GM12878 (cell line): Measurements from ENCODE around the gene IRF8. TPM values are rescaled to one million over a fixed set of nuclear protein-coding genes. Genes with fewer than 3 reads are reported as not detected.
A peak's percentile ranks its signal among the peaks of the same experiment; 100 is the strongest.

Source experiments
- ATAC-seq: fragments of 200-7000 bp; cut with Tn5 transposase; 3 replicates; pipeline ENCODE4 v1.9.1; 2020; ENCODE audit warnings: mild to moderate bottlenecking, moderate library complexity
- BruUV-seq: library from RNA; stranded (reverse); fragments of 400-500 nt; replicated peaks from 2 replicates; lab custom pipeline; 2021; lab: Mats Ljungman, UMichigan
- CTCF ChIA-PET: fragments of 300-600 bp; sonication (Branson Sonifier 250); formaldehyde crosslinking; extraction: SDS; loops from one replicate; lab custom pipeline; 2021; ENCODE audit warnings: inconsistent platforms; lab: Yijun Ruan, JAX
- POLR2A ChIA-PET: fragments of 350-600 bp; formaldehyde crosslinking; extraction: SDS; loops from one replicate; lab custom pipeline; 2021; ENCODE audit warnings: inconsistent platforms; lab: Charles Lee
- RAD21 ChIA-PET: fragments of 300-600 bp; sonication (Branson Sonifier 250); formaldehyde crosslinking; loops from one replicate; lab custom pipeline; 2023; ENCODE audit warnings: antibody characterized with exemption; ENCODE audit not compliant: unreplicated experiment; lab: Charles Lee
- SMC1A ChIA-PET: fragments of 300-600 bp; sonication (Branson Sonifier 250); formaldehyde crosslinking; loops from one replicate; lab custom pipeline; 2023; ENCODE audit not compliant: unreplicated experiment, uncharacterized antibody; lab: Charles Lee
- DNase-seq: peaks from one replicate; pipeline ENCODE4 v3.0.0-alpha.2; 2011; ENCODE audit warnings: low read depth, low spot score
- FAIRE-seq: peaks from 3 replicates; lab custom pipeline; 2011; peaks lifted over from hg19 to GRCh38; lab: Jason Lieb, UNC
- H2AFZ ChIP-seq: 2 replicates; pipeline ENCODE4 v1.6.0; 2011; ENCODE audit warnings: low read depth, low read length, control low read depth; ENCODE audit not compliant: control insufficient read depth
- H3K27ac ChIP-seq: 2 replicates; pipeline ENCODE4 v1.5.1; 2011; ENCODE audit warnings: control low read depth; ENCODE audit not compliant: control insufficient read depth, insufficient read depth
- H3K27me3 ChIP-seq, 2 experiments: replicated peaks in 1 of 2; 2 replicates each; pipeline versions ENCODE4 v1.6.0 to v1.6.1; 2011; ENCODE audit warnings: low read length in 1 of 2; ENCODE audit not compliant: control insufficient read depth in 2 of 2, insufficient read depth in 2 of 2
- H3K36me3 ChIP-seq, 2 experiments: 2 replicates each; pipeline ENCODE4 v1.5.1; 2011; ENCODE audit warnings: low read length in 1 of 2; ENCODE audit not compliant: control insufficient read depth in 2 of 2, insufficient read depth in 2 of 2
- H3K4me1 ChIP-seq: 2 replicates; pipeline ENCODE4 v1.6.1; 2011; ENCODE audit warnings: mild to moderate bottlenecking, low read length, moderate library complexity, mixed read lengths; ENCODE audit not compliant: control insufficient read depth, insufficient read depth
- H3K4me2 ChIP-seq: 2 replicates; pipeline ENCODE4 v1.6.0; 2011; ENCODE audit warnings: control low read depth; ENCODE audit not compliant: control insufficient read depth, insufficient read depth
- H3K4me3 ChIP-seq: fragments of 200-600 bp; sonication (generic); 2 replicates; pipeline ENCODE4 v1.5.1; 2016
- H3K79me2 ChIP-seq: 2 replicates; pipeline ENCODE4 v1.6.0; 2011; ENCODE audit warnings: low read length; ENCODE audit not compliant: control insufficient read depth, insufficient read depth
- H3K9ac ChIP-seq: 2 replicates; pipeline ENCODE4 v1.8.0; 2011; ENCODE audit warnings: low read length, control low read depth, mixed read lengths; ENCODE audit not compliant: control insufficient read depth, insufficient read depth
- H3K9me3 ChIP-seq: replicated peaks from 3 replicates; pipeline ENCODE4 v1.5.1; 2011; ENCODE audit warnings: mild to moderate bottlenecking, low read length; ENCODE audit not compliant: control insufficient read depth, insufficient read depth
- H4K20me1 ChIP-seq: 2 replicates; pipeline ENCODE4 v1.6.0; 2011; ENCODE audit not compliant: control insufficient read depth, insufficient read depth
- MXI1 ChIP-seq: fragments of 150-350 bp; IDR thresholded peaks from 2 replicates; pipeline ENCODE4 v1.6.1; 2011; ENCODE audit warnings: low read depth, mild to moderate bottlenecking, inconsistent platforms, low read length, improper control_type of control experiment
- NR2C2 ChIP-seq: IDR thresholded peaks from 2 replicates; pipeline ENCODE4 v1.6.1; 2011; ENCODE audit warnings: borderline replicate concordance, low read depth; ENCODE audit not compliant: control insufficient read depth, insufficient read length
- PML ChIP-seq: IDR thresholded peaks from 2 replicates; pipeline ENCODE4 v1.6.1; 2012; ENCODE audit warnings: low read length, inconsistent platforms
- RFX5 ChIP-seq: IDR thresholded peaks from 2 replicates; pipeline ENCODE4 v1.6.1; 2011; ENCODE audit warnings: low read depth, low read length, improper control_type of control experiment
- SMARCA5 ChIP-seq: fragments of 450-650 bp; IDR thresholded peaks from 2 replicates; pipeline ENCODE4 v1.6.1; 2017; ENCODE audit warnings: mild to moderate bottlenecking
- YY1 ChIP-seq: IDR thresholded peaks from 2 replicates; pipeline ENCODE4 v1.6.1; 2011; ENCODE audit warnings: low read depth, mild to moderate bottlenecking, low read length
- WGBS: methylation state at CpG from one replicate; pipeline ENCODE4 v1.1.6; 2016; ENCODE audit warnings: low lambda C conversion rate; ENCODE audit not compliant: insufficient replicate concordance, insufficient coverage; ENCODE audit errors: missing lambda C conversion rate; 5-methylcytosine and 5-hydroxymethylcytosine counted together
- in situ Hi-C: fragments of 300-500 bp; cut with MboI; formaldehyde crosslinking; loops from 9 replicates; pipeline ENCODE4 v1.14.3; 2018; ENCODE audit warnings: mixed read lengths
- intact Hi-C: fragments of 100-400 bp; cut with micrococcal nuclease; formaldehyde crosslinking; loops from one replicate; pipeline ENCODE4 v1.14.2; 2022; ENCODE audit not compliant: unreplicated experiment
- polyA plus RNA-seq, 11 experiments: library from polyadenylated mRNA; depleted of rRNA in 4 of 11; unstranded in 6 of 11; stranded (reverse) in 5 of 11; fragments of >200 nt; fragmentation: Nextera tagmentation in 4 of 11; fragmentation: Illumina TruSeq in 1 of 11; extraction: Ambion mirVana in 4 of 11; extraction: Trizol in 1 of 11; gene quantifications; 1 replicate in 1 of 11; 2 replicates in 10 of 11; pipeline versions ENCODE4 v1.2.1 to v1.2.3, GENCODE V29; 2011 to 2016; ENCODE audit warnings: inconsistent platforms in 2 of 11, missing spikeins in 2 of 11, low read depth in 1 of 11
- total RNA-seq, 4 experiments: library from RNA; depleted of rRNA in 3 of 4; stranded (reverse); fragments of >200 nt in 3 of 4; fragmentation: Illumina TruSeq in 1 of 4; extraction: Trizol in 1 of 4; gene quantifications; 2 replicates each; pipeline versions ENCODE4 v1.2.1 to v1.2.3, GENCODE V29; 2013 to 2021
- TF ChIP-seq, protein P1 (sequence below): fragments of 450-650 bp; IDR thresholded peaks from 2 replicates; pipeline ENCODE4 v1.6.1; 2017; ENCODE audit warnings: mild to moderate bottlenecking, moderate library complexity
- TF ChIP-seq, protein P2 (sequence below): fragments of 450-650 bp; IDR thresholded peaks from 2 replicates; pipeline ENCODE4 v1.6.1; 2017; ENCODE audit warnings: mild to moderate bottlenecking, low read depth, inconsistent platforms; ENCODE audit not compliant: poor library complexity, severe bottlenecking
- TF ChIP-seq, protein P3 (sequence below): fragments of 450-650 bp; IDR thresholded peaks from 2 replicates; pipeline ENCODE4 v1.6.1; 2018; ENCODE audit warnings: borderline replicate concordance, mild to moderate bottlenecking; ENCODE audit not compliant: partially characterized antibody
- TF ChIP-seq, protein P4 (sequence below): IDR thresholded peaks from 2 replicates; pipeline ENCODE4 v1.6.1; 2012; ENCODE audit warnings: low read depth, low read length, improper control_type of control experiment
- TF ChIP-seq, protein P5 (sequence below): fragments of 450-650 bp; IDR thresholded peaks from 2 replicates; pipeline ENCODE4 v1.6.1; 2018; ENCODE audit warnings: mild to moderate bottlenecking, low read depth, moderate library complexity; ENCODE audit not compliant: partially characterized antibody

Gene IRF8
- total and polyA plus RNA-seq, 10 of the 15 experiments (the other 5 are each of a cell fraction or from before 2014, with no cell fraction given) = 17.1 to 237 (median 172) TPM

DNA sequence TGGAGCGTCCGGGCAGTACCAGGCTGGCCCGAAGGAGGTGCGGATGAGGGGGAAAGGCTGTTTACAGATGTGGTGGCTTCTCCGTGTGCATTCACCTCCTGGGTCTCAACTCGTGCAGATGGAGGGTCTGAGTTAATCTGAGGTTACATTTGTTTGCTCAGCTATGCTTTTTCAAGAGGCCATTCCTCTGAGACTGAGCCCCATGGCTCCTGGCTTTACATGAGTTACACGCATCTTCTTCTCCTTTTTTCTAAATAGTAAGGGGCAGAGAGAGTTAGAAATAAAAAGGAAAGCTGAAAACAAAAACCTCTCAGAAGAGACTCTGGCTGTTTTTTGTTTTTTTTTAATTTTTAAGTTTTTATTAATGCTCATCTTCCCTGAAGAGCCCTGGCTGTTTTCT lies 29.0 kb downstream of the IRF8 start:
- 59% methylated on average over 7 of the region's 7 CpGs for WGBS
- no peak overlapping the region for H3K4me2 ChIP-seq
- no TSS peak for BruUV-seq
- no peak overlapping the region for H3K4me3 ChIP-seq
- ChIA-PET CTCF (interaction anchor here (1.2 kb wide), 1 partner anchor 109 kb away, joined by 4 read pairs; no protein-coding TSS in a partner anchor), SMC1A (interaction anchor here (0.9 to 1.6 kb wide), 4 partner anchors 11 to 26 kb away, joined by 3 to 6 read pairs (median 4); no protein-coding TSS in a partner anchor), RAD21 (interaction anchor here (1.2 kb wide), 1 partner anchor 85 kb away, joined by 3 read pairs; no protein-coding TSS in a partner anchor), POLR2A (interaction anchor here (0.6 to 1.1 kb wide), 2 partner anchors 18 to 1262 kb away, joined by 3 to 6 read pairs; no protein-coding TSS in a partner anchor)
- intact Hi-C loops (no loop called here), in situ Hi-C loops (no loop called here)
- H3K9ac ChIP-seq = no peak overlapping the region
- H3K9me3 ChIP-seq = no peaks in the 10 kb centered on the region
- H3K36me3 ChIP-seq = no peaks in the 10 kb centered on the region
- ATAC-seq (no peak), DNase-seq (no peak), FAIRE-seq (peak; percentile 31)
- no peaks in the 10 kb centered on the region for H3K27me3 ChIP-seq
- no peaks in the 10 kb centered on the region for H3K79me2 ChIP-seq
- no peaks in the 10 kb centered on the region for H4K20me1 ChIP-seq
- peaks cover 14% of the 10 kb centered on the region for H3K4me1 ChIP-seq
- no peak overlapping the region for H2AFZ ChIP-seq
- H3K27ac ChIP-seq = no peak overlapping the region
- no peak for TF ChIP-seq YY1
- TF ChIP-seq, protein P1, sequence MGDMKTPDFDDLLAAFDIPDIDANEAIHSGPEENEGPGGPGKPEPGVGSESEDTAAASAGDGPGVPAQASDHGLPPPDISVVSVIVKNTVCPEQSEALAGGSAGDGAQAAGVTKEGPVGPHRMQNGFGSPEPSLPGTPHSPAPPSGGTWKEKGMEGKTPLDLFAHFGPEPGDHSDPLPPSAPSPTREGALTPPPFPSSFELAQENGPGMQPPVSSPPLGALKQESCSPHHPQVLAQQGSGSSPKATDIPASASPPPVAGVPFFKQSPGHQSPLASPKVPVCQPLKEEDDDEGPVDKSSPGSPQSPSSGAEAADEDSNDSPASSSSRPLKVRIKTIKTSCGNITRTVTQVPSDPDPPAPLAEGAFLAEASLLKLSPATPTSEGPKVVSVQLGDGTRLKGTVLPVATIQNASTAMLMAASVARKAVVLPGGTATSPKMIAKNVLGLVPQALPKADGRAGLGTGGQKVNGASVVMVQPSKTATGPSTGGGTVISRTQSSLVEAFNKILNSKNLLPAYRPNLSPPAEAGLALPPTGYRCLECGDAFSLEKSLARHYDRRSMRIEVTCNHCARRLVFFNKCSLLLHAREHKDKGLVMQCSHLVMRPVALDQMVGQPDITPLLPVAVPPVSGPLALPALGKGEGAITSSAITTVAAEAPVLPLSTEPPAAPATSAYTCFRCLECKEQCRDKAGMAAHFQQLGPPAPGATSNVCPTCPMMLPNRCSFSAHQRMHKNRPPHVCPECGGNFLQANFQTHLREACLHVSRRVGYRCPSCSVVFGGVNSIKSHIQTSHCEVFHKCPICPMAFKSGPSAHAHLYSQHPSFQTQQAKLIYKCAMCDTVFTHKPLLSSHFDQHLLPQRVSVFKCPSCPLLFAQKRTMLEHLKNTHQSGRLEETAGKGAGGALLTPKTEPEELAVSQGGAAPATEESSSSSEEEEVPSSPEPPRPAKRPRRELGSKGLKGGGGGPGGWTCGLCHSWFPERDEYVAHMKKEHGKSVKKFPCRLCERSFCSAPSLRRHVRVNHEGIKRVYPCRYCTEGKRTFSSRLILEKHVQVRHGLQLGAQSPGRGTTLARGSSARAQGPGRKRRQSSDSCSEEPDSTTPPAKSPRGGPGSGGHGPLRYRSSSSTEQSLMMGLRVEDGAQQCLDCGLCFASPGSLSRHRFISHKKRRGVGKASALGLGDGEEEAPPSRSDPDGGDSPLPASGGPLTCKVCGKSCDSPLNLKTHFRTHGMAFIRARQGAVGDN = no peak
- TF ChIP-seq MXI1 = no peak
- TF ChIP-seq RFX5 = no peak
- TF ChIP-seq, protein P2, sequence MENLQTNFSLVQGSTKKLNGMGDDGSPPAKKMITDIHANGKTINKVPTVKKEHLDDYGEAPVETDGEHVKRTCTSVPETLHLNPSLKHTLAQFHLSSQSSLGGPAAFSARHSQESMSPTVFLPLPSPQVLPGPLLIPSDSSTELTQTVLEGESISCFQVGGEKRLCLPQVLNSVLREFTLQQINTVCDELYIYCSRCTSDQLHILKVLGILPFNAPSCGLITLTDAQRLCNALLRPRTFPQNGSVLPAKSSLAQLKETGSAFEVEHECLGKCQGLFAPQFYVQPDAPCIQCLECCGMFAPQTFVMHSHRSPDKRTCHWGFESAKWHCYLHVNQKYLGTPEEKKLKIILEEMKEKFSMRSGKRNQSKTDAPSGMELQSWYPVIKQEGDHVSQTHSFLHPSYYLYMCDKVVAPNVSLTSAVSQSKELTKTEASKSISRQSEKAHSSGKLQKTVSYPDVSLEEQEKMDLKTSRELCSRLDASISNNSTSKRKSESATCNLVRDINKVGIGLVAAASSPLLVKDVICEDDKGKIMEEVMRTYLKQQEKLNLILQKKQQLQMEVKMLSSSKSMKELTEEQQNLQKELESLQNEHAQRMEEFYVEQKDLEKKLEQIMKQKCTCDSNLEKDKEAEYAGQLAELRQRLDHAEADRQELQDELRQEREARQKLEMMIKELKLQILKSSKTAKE = no peak
- TF ChIP-seq SMARCA5 = no peak
- no peak for TF ChIP-seq PML
- TF ChIP-seq NR2C2 = no peak
- TF ChIP-seq, protein P3, sequence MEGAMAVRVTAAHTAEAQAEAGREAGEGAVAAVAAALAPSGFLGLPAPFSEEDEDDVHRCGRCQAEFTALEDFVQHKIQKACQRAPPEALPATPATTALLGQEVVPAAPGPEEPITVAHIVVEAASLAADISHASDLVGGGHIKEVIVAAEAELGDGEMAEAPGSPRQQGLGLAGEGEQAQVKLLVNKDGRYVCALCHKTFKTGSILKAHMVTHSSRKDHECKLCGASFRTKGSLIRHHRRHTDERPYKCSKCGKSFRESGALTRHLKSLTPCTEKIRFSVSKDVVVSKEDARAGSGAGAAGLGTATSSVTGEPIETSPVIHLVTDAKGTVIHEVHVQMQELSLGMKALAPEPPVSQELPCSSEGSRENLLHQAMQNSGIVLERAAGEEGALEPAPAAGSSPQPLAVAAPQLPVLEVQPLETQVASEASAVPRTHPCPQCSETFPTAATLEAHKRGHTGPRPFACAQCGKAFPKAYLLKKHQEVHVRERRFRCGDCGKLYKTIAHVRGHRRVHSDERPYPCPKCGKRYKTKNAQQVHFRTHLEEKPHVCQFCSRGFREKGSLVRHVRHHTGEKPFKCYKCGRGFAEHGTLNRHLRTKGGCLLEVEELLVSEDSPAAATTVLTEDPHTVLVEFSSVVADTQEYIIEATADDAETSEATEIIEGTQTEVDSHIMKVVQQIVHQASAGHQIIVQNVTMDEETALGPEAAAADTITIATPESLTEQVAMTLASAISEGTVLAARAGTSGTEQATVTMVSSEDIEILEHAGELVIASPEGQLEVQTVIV = no peak
- TF ChIP-seq, protein P4, sequence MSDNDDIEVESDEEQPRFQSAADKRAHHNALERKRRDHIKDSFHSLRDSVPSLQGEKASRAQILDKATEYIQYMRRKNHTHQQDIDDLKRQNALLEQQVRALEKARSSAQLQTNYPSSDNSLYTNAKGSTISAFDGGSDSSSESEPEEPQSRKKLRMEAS = no peak
- TF ChIP-seq, protein P5, sequence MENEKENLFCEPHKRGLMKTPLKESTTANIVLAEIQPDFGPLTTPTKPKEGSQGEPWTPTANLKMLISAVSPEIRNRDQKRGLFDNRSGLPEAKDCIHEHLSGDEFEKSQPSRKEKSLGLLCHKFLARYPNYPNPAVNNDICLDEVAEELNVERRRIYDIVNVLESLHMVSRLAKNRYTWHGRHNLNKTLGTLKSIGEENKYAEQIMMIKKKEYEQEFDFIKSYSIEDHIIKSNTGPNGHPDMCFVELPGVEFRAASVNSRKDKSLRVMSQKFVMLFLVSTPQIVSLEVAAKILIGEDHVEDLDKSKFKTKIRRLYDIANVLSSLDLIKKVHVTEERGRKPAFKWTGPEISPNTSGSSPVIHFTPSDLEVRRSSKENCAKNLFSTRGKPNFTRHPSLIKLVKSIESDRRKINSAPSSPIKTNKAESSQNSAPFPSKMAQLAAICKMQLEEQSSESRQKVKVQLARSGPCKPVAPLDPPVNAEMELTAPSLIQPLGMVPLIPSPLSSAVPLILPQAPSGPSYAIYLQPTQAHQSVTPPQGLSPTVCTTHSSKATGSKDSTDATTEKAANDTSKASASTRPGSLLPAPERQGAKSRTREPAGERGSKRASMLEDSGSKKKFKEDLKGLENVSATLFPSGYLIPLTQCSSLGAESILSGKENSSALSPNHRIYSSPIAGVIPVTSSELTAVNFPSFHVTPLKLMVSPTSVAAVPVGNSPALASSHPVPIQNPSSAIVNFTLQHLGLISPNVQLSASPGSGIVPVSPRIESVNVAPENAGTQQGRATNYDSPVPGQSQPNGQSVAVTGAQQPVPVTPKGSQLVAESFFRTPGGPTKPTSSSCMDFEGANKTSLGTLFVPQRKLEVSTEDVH = no peak
